ENCODE results near the gene CFAP53. TPM values are rescaled to one million over a fixed set of nuclear protein-coding genes. Genes with fewer than 3 reads are reported as not detected.

The CFAP53 gene
- total RNA-seq, 2 donors from 2014 or later: 0.30 TPM; not detected in 1

GRCh38 chr18:50196261-50196660 is 70.0 kb downstream of the CFAP53 start:
- H3K9me3 ChIP-seq: peaks cover 0 to 3% of the 10 kb centered on the region in 2 donors
- no peak for DNase-seq (ENCODE audit: low spot score)
- H3K27me3 ChIP-seq: peaks cover 3 to 6% of the 10 kb centered on the region in 2 donors
- peaks cover 0 to 15% of the 10 kb centered on the region in 2 donors for H3K4me1 ChIP-seq
- TF ChIP-seq CTCF (IDR thresholded peaks at IDR 0.05): no peak
- no peaks in the 10 kb centered on the region for H3K36me3 ChIP-seq
- no peak overlapping the region for H3K4me3 ChIP-seq
- no peak overlapping the region for H3K27ac ChIP-seq

- TF ChIP-seq CTCF (IDR thresholded peaks at IDR 0.05): no peak
- Histone ChIP-seq H3K4me3 (no peak overlapping the region), H3K4me1 (peaks cover 0 to 15% of the 10 kb centered on the region in 2 donors), H3K27me3 (peaks cover 3 to 6% of the 10 kb centered on the region in 2 donors), H3K27ac (no peak overlapping the region), H3K9me3 (no peaks in the 10 kb centered on the region), H3K36me3 (no peaks in the 10 kb centered on the region)
- DNase-seq (ENCODE audit: low spot score): no peak
Measured at GRCh38 chr18:50195689-50196088, 70.6 kb downstream of the CFAP53 start.

- no peaks in the 10 kb centered on the region for H3K36me3 ChIP-seq
- peak; percentile 16 to 49 for TF ChIP-seq CTCF (IDR thresholded peaks at IDR 0.05)
- H3K9me3 ChIP-seq: no peaks in the 10 kb centered on the region
- peak within 1 kb of the TSS; percentile 54 to 61 for H3K4me3 ChIP-seq
- no peak within 1 kb of the TSS for H3K27ac ChIP-seq
- H3K27me3 ChIP-seq: peaks cover 3 to 6% of the 10 kb centered on the region in 2 donors
- H3K4me1 ChIP-seq: peaks cover 0 to 15% of the 10 kb centered on the region in 2 donors
- DNase-seq (ENCODE audit: low spot score): no peak
Measured at GRCh38 chr18:50194631-50195532, 71.4 kb downstream of the CFAP53 start, which contains the start of gene MYO5B. MYO5B (minus strand) TSS chr18:50195147; CDS start chr18:50194793, 354 bp downstream.

- Histone ChIP-seq H3K4me1 (peaks cover 0 to 15% of the 10 kb centered on the region in 2 donors), H3K27me3 (peaks cover 3 to 6% of the 10 kb centered on the region in 2 donors), H3K36me3 (no peaks in the 10 kb centered on the region), H3K27ac (no peak overlapping the region), H3K4me3 (peak overlapping the region; percentile 54 to 61), H3K9me3 (no peaks in the 10 kb centered on the region)
- no peak for TF ChIP-seq CTCF (IDR thresholded peaks at IDR 0.05)
- no peak for DNase-seq (ENCODE audit: low spot score)
Measured at GRCh38 chr18:50193796-50194630, 72.3 kb downstream of the CFAP53 start.

- Histone ChIP-seq H3K4me3 (peak overlapping the region; percentile 54 to 61), H3K27ac (no peak overlapping the region), H3K9me3 (no peaks in the 10 kb centered on the region), H3K27me3 (peaks cover 3 to 6% of the 10 kb centered on the region in 2 donors), H3K36me3 (no peaks in the 10 kb centered on the region), H3K4me1 (peaks cover 0 to 15% of the 10 kb centered on the region in 2 donors)
- DNase-seq (ENCODE audit: low spot score): no peak
- no peak for TF ChIP-seq CTCF (IDR thresholded peaks at IDR 0.05)
Measured at GRCh38 chr18:50192995-50193795, 73.1 kb downstream of the CFAP53 start.

Measured in right atrium auricular region (tissue), 2 donors.